Urinary bladder (tissue), 4 donors: ENCODE results near the gene PSMD3. TPM values are rescaled to one million over a fixed set of nuclear protein-coding genes. Genes with fewer than 3 reads are reported as not detected.
"Not testable (repeated sequence)": the region's sequence is repeated elsewhere in the genome, so short reads cannot be mapped to it uniquely, and the experiment has no call there.

Experiments used
- DNase-seq: peaks from one replicate; pipeline ENCODE4 v3.0.0-alpha.2; 2015; ENCODE audit errors: extremely low spot score
- H3K27ac ChIP-seq: one replicate; pipeline ENCODE4 v1.5.1; 2013; ENCODE audit warnings: low read depth, mild to moderate bottlenecking, moderate library complexity
- H3K36me3 ChIP-seq: one replicate; pipeline ENCODE4 v1.6.1; 2013; ENCODE audit warnings: mild to moderate bottlenecking, moderate library complexity; ENCODE audit not compliant: insufficient read depth
- H3K4me1 ChIP-seq: one replicate; pipeline ENCODE4 v1.6.1; 2013; ENCODE audit warnings: mild to moderate bottlenecking, moderate library complexity; ENCODE audit not compliant: insufficient read depth
- H3K4me3 ChIP-seq: one replicate; pipeline ENCODE4 v1.5.1; 2013; ENCODE audit warnings: low read depth, low read length
- WGBS: extraction: QIAGEN DNeasy Blood & Tissue Kit; methylation state at CpG from one replicate; pipeline ENCODE4 v1.1.7; 2013; 5-methylcytosine and 5-hydroxymethylcytosine counted together
- polyA plus RNA-seq: library from polyadenylated mRNA; stranded (reverse); fragments of 200-250 nt; gene quantifications from one replicate; pipeline ENCODE4 v1.2.3, GENCODE V29; 2013
- total RNA-seq: library from RNA; depleted of rRNA; stranded (reverse); fragments of >200 nt; gene quantifications from one replicate; pipeline ENCODE4 v1.2.3, GENCODE V29; 2014
- donor health status: healthy with polysubstance abuse.
- donor health status: healthy.

PSMD3 gene
- total RNA-seq = 36.0 TPM
- 80.6 TPM for polyA plus RNA-seq

DNA sequence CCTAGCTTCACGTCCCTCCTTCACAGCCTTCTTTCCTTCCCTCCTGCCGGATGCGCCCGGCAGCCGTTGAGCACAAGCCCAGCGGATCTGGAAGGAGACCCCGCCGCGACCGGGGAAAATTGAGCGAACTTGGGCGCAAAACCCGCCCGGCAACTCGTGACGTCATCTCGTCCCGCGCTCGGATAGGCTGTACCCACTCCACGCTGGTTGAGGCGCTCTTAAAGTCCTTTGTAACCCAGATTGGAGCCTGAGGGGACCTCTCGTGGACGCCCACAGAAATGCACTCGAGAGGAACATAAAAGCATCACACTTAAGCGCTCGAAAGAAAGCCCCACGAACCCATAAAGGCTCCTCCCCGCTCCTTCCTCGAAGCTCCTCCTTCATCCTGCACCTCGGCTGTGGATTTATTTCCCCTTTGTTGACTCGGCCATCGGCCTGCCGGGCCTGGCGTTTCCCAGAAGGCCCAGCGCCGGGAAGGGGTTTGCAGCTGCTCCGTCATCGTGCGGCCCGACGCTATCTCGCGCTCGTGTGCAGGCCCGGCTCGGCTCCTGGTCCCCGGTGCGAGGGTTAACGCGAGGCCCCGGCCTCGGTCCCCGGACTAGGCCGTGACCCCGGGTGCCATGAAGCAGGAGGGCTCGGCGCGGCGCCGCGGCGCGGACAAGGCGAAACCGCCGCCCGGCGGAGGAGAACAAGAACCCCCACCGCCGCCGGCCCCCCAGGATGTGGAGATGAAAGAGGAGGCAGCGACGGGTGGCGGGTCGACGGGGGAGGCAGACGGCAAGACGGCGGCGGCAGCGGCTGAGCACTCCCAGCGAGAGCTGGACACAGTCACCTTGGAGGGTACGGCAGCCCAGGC, at the start of gene PSMD3:
Gene PSMD3 (plus strand): TSS at position 457 of the 856 bp plus-strand sequence. CDS start 164 bp downstream, at position 621.
- DNase-seq = peak; percentile 100
- WGBS = under 1% methylated on average over 84 of the region's 84 CpGs
- H3K36me3 ChIP-seq = no peaks in the 10 kb centered on the region
- no peaks in the 10 kb centered on the region for H3K4me1 ChIP-seq
- peak within 1 kb of the TSS; percentile 71 for H3K27ac ChIP-seq
- peak within 1 kb of the TSS; percentile 93 for H3K4me3 ChIP-seq

GRCh38 chr17:39933912-39934311, 46.7 kb upstream of the PSMD3 start:
- no peak overlapping the region for H3K4me3 ChIP-seq
- 81% methylated on average over 5 of the region's 5 CpGs for whole genome bisulfite sequencing
- H3K4me1 ChIP-seq = no peaks in the 10 kb centered on the region
- no peak for DNase-seq
- H3K36me3 ChIP-seq = no peaks in the 10 kb centered on the region
- no peak overlapping the region for H3K27ac ChIP-seq

GRCh38 chr17:39934324-39934723, 46.3 kb upstream of the PSMD3 start:
- no peak overlapping the region for H3K4me3 ChIP-seq
- 76% methylated on average over 5 of the region's 5 CpGs for WGBS
- no peaks in the 10 kb centered on the region for H3K4me1 ChIP-seq
- no peak overlapping the region for H3K27ac ChIP-seq
- DNase-seq = no peak
- no peaks in the 10 kb centered on the region for H3K36me3 ChIP-seq

DNA sequence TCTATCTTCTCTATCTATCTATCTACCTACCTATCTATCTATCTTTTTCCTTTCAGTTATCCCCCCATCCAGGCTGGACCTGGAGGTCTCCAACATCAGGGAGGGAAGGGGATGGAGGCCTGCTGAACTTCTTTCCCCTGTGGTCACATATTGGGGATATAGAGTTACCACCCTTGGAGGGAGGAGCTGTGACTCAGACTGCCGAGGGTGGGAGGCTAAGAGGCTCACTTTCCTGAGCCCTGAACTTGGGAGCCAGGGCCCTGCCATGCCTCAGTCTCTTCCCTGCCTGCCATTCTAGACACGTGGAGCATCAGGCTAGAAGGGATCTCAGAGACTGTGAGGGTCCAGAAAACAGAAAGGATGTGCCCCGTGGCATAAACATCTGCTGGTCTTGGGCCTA, 44.7 kb upstream of the PSMD3 start:
- DNase-seq = no peak
- Histone ChIP-seq H3K27ac (no peak overlapping the region), H3K36me3 (no peaks in the 10 kb centered on the region), H3K4me1 (no peaks in the 10 kb centered on the region), H3K4me3 (no peak overlapping the region)
- WGBS = 56% methylated on average over 3 of the region's 3 CpGs

DNA sequence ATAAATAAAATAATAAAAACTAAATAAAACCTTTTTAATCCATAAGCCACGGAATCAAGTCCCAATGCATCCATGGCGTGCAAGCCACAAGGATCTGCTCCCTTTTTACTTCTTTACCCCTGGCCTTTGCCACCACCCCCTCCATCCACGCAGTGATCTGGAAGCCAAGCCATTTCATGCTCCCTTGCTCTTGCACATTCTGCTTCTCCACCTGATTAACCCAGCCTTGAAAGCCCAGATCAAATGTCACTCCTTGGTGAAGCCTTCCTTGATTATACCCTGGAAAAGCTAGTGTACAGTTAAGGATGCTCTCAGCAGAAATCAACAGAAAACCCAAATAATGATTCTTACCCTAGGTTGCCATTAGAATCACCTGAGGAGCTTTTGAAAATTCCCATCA, 43.2 kb upstream of the PSMD3 start:
- 89% methylated on average over 3 of the region's 3 CpGs for WGBS
- no peak for DNase-seq
- H3K4me3 ChIP-seq = no peak overlapping the region
- no peak overlapping the region for H3K27ac ChIP-seq
- H3K4me1 ChIP-seq = no peaks in the 10 kb centered on the region
- no peaks in the 10 kb centered on the region for H3K36me3 ChIP-seq

DNA sequence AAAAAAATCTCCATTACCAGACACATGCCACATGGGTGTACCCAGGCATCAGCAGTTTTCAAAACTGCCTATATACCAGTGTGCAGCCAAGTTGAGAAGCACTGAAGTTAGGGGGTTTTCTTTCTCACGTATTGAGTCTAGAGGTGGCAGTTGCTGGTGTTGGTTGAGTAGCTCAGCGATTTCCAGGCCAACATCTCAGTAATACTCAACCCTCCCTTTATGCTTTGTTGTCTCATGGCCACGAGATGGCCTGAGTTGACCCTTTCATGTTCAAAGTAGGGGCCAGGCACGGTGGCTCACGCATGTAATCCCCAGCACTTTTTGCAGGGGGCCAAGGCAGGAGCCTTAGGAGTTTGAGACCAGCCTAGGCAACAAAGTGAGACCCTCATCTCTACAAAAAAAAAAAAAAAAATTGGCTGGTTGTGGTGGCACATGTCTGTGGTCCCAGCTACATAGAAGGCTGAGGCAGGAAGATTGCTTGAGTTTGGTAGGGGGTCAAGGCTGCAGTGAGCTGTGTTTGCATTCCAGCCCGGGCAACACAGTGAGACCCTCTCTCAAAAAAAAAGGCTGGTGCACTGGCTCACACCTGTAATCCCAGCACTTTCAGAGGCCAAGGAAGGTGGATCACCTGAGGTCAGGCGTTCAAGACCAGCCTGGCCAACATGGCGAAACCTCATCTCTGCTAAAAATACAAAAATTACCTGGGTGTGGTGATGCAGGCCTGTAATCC, 42.3 kb upstream of the PSMD3 start:
- Histone ChIP-seq H3K36me3 (no peaks in the 10 kb centered on the region), H3K27ac (no peak overlapping the region), H3K4me1 (no peaks in the 10 kb centered on the region), H3K4me3 (no peak overlapping the region)
- no peak for DNase-seq
- WGBS = 75% methylated on average over 8 of the region's 8 CpGs

DNA sequence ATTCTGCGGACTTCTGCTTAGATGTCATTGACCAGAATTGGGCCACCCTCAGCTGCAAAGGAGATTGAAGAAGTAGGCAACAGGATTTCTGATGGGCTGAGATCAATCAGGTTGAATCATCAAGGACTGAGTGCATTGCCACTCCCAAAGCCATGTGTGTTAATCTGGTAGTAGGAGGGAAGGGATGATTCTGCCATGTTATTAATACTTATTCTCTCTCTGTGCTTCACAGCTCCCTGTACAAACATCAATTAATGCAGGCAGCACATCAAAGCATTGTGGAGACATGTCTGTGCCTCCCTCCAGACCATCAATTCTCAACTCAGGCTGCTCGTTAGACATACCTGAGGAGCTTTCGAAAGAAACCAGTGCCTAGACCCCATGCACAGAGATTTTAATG, 41.5 kb upstream of the PSMD3 start:
- WGBS = 73% methylated on average over 3 of the region's 3 CpGs
- Histone ChIP-seq H3K4me3 (no peak overlapping the region), H3K4me1 (no peaks in the 10 kb centered on the region), H3K36me3 (no peaks in the 10 kb centered on the region), H3K27ac (no peak overlapping the region)
- DNase-seq = no peak

GRCh38 chr17:39939588-39940419, 40.8 kb upstream of the PSMD3 start:
- Histone ChIP-seq H3K4me3 (no peak overlapping the region), H3K27ac (no peak overlapping the region), H3K36me3 (no peaks in the 10 kb centered on the region), H3K4me1 (no peaks in the 10 kb centered on the region)
- WGBS = 40% methylated on average over 6 of the region's 6 CpGs
- no peak for DNase-seq

DNA sequence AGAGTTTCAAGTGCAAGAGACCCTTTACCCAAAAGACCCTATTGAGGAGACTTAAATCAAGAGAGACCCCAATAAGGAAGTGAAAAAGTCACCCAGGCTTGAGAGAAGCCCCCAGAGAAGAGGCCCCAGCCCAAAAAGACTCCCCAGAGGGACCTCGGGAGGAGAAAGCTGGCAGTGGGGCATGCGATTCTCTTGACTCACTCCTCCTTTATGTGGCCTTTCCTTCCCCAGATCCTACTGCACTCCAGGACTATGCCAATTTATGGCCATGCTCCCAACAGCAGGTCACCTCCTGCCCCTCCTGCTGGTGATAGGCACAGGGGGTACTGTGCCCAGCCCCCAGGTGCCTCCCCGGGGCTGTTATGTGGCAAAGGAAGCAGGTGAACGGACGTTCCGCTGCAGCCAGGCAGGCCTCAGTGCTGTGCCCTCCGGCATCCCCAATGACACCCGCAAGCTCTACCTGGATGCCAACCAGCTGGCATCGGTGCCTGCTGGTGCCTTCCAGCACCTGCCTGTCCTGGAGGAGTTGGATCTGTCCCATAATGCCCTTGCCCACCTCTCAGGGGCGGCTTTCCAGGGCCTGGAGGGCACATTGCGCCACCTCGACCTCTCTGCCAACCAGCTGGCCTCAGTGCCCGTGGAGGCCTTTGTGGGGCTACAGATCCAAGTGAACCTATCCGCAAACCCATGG, 36.8 kb upstream of the PSMD3 start:
- no peaks in the 10 kb centered on the region for H3K36me3 ChIP-seq
- no peak overlapping the region for H3K4me3 ChIP-seq
- H3K4me1 ChIP-seq = no peaks in the 10 kb centered on the region
- no peak for DNase-seq
- WGBS = 86% methylated on average over 14 of the region's 14 CpGs
- no peak overlapping the region for H3K27ac ChIP-seq

DNA sequence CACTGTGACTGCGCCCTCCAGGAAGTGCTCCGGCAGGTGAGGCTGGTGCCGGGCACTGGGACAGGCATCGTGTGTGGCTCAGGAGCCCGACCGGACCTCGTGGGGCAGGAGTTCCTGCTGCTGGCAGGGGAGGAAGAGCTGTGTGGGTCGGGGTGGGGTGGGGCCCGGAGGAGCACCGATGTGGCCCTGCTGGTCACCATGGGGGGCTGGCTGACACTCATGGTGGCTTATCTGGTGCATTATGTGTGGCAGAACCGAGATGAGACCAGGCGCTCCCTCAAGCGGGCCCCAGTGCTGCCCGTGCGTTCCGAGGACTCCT, 36.3 kb upstream of the PSMD3 start:
- no peak for DNase-seq
- H3K4me3 ChIP-seq = no peak overlapping the region
- no peaks in the 10 kb centered on the region for H3K36me3 ChIP-seq
- 84% methylated on average over 16 of the region's 16 CpGs for WGBS
- no peak overlapping the region for H3K27ac ChIP-seq
- no peaks in the 10 kb centered on the region for H3K4me1 ChIP-seq

- no peak overlapping the region for H3K4me3 ChIP-seq
- WGBS = 76% methylated on average over 15 of the region's 15 CpGs
- no peak for DNase-seq
- H3K27ac ChIP-seq = no peak overlapping the region
- no peaks in the 10 kb centered on the region for H3K36me3 ChIP-seq
- H3K4me1 ChIP-seq = no peaks in the 10 kb centered on the region
These were observed 33.9 kb upstream of the PSMD3 start for GRCh38 chr17:39946551-39947330.

DNA sequence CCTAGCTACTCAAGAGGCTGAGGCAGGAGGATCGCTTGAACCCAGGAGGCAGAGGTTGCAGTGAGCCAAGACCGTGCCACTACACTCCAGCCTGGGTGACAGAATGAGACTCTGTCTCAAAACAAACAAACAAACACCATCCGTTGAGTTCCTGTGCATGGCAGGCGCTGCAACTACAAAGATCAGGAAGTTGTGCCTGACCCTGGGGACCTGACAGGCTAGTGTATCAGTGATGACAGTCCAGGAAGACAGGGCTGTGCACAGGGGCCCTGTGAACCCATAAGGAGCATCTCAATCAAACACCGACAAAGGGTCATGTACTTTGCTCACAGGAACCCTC, 32.1 kb upstream of the PSMD3 start:
- DNase-seq, H3K27ac ChIP-seq, H3K4me1 ChIP-seq, H3K36me3 ChIP-seq, H3K4me3 ChIP-seq: not testable (repeated sequence)
- WGBS = 76% methylated on average over 5 of the region's 5 CpGs

GRCh38 chr17:39949028-39949427, 31.6 kb upstream of the PSMD3 start:
- Histone ChIP-seq H3K4me3 (no peak overlapping the region), H3K36me3 (no peaks in the 10 kb centered on the region), H3K27ac (no peak overlapping the region), H3K4me1 (no peaks in the 10 kb centered on the region)
- DNase-seq = no peak
- 80% methylated on average over 2 of the region's 2 CpGs for WGBS
